HG03159 (cell line): ENCODE results near the gene CTSA.

Source experiments
- ATAC-seq: cut with Tn5 transposase; IDR thresholded peaks from one replicate; pipeline ENCODE4 v1.9.1; 2021; ENCODE audit warnings: mild to moderate bottlenecking, moderate library complexity; ENCODE audit not compliant: unreplicated experiment

Gene CTSA

GRCh38 chr20:45934586-45935415 is 43.7 kb downstream of the CTSA start, which contains the start of gene PCIF1:
Gene PCIF1, plus strand, starts transcription at chr20:45934683. Its CDS starts 4,317 bp downstream, at chr20:45939000.
- peak; percentile 77 for ATAC-seq

- peak; percentile 15 for ATAC-seq
Measured at GRCh38 chr20:45935416-45936046, 44.4 kb downstream of the CTSA start.

- no peak for ATAC-seq
Measured at GRCh38 chr20:45937765-45938164, 46.6 kb downstream of the CTSA start.

- ATAC-seq, result no peak
Measured at GRCh38 chr20:45938727-45939438, 47.7 kb downstream of the CTSA start.

GRCh38 chr20:45940053-45940452 is 48.9 kb downstream of the CTSA start:
- no peak for ATAC-seq

- ATAC-seq, result no peak
Measured at GRCh38 chr20:45940469-45940868, 49.3 kb downstream of the CTSA start.

- ATAC-seq, result no peak
Measured at GRCh38 chr20:45943613-45944012, 52.5 kb downstream of the CTSA start.

- ATAC-seq, result no peak
Measured at GRCh38 chr20:45944151-45944964, 53.2 kb downstream of the CTSA start.

GRCh38 chr20:45944965-45945677 is 54.0 kb downstream of the CTSA start:
- no peak for ATAC-seq

- ATAC-seq, result no peak
Measured at GRCh38 chr20:45945678-45946148, 54.6 kb downstream of the CTSA start.

- ATAC-seq, result no peak
Measured at GRCh38 chr20:45946149-45946970, 55.2 kb downstream of the CTSA start.

- ATAC-seq, result no peak
Measured at GRCh38 chr20:45947110-45947866, 56.2 kb downstream of the CTSA start.

GRCh38 chr20:45948261-45948733 is 57.2 kb downstream of the CTSA start:
- no peak for ATAC-seq
